ENCODE data around the gene SKOR2. TPM values are rescaled to one million over a fixed set of nuclear protein-coding genes. Genes with fewer than 3 reads are reported as not detected.

Gene SKOR2
- total and polyA plus RNA-seq, 9 donors: 0.01 TPM; not detected in 8

DNA sequence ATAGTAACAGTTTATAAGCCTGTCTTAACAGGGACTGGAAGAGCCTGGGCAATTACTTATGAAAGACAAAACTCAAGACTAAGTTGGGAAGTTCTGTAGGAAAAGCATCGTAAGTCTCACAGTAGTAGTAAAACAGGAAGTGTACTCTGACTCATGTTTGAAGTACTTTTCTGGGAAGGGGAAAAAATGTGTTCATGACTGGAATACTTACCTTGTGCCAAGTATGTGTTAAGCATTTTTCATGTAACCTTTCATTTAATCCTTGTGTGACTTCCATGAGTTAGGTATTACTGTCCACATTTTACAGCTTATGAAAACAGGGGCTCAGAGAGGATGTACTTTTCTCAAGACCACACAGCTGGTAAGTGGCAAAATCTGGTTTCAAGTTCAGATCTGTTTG, 13.7 kb upstream of the SKOR2 start:
- no peak for DNase-seq
- WGBS, 3 donors: 61 to 66% (median 62%) methylated on average over 1 of the region's 1 CpG
- no peaks in the 10 kb centered on the region for H3K36me3 ChIP-seq
- intact Hi-C loops (cut with DNase I): no loop called here
- no peaks in the 10 kb centered on the region for H3K27me3 ChIP-seq
- peaks cover 0 to 13% of the 10 kb centered on the region in 2 donors for H3K9me3 ChIP-seq
- H3K4me3 ChIP-seq: no peak overlapping the region
- H3K4me1 ChIP-seq (ENCODE audit: insufficient read depth): no peaks in the 10 kb centered on the region
- H3K27ac ChIP-seq: no peak overlapping the region
- no peak for TF ChIP-seq EP300 (IDR thresholded peaks at IDR 0.05)
- TF ChIP-seq POLR2A (IDR thresholded peaks at IDR 0.05): no peak
- no peak for TF ChIP-seq CTCF (IDR thresholded peaks at IDR 0.05)

DNA sequence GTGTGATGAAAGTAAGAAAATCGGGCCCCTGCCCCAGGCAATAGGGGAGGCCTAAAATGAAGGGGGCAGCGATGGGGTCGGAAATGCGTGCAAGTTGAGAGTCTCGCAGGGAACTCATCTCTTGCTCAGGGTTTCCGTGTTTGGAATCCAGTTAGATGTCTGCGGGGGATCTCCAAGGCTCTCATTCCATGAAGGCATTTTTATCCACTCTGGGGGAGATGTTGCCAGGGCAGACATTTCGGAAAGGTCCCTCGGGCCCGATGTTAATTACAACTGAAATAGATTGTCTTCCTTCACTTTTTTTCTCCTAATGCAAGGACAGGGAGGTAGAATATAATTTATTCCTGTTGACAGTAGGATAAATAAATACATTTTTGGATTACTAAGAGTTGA, 12.8 kb upstream of the SKOR2 start:
- TF ChIP-seq POLR2A (IDR thresholded peaks at IDR 0.05) (no peak), CTCF (IDR thresholded peaks at IDR 0.05) (no peak), EP300 (IDR thresholded peaks at IDR 0.05) (no peak)
- intact Hi-C loops (cut with DNase I): no loop called here
- Histone ChIP-seq H3K4me3 (no peak overlapping the region), H3K36me3 (no peaks in the 10 kb centered on the region), H3K27me3 (no peaks in the 10 kb centered on the region), H3K27ac (no peak overlapping the region), H3K4me1 (ENCODE audit: insufficient read depth) (no peaks in the 10 kb centered on the region), H3K9me3 (peaks cover 0 to 14% of the 10 kb centered on the region in 2 donors)
- 3 to 7% (median 6%) methylated on average over 10 of the region's 10 CpGs for WGBS, 3 donors
- no peak for DNase-seq

DNA sequence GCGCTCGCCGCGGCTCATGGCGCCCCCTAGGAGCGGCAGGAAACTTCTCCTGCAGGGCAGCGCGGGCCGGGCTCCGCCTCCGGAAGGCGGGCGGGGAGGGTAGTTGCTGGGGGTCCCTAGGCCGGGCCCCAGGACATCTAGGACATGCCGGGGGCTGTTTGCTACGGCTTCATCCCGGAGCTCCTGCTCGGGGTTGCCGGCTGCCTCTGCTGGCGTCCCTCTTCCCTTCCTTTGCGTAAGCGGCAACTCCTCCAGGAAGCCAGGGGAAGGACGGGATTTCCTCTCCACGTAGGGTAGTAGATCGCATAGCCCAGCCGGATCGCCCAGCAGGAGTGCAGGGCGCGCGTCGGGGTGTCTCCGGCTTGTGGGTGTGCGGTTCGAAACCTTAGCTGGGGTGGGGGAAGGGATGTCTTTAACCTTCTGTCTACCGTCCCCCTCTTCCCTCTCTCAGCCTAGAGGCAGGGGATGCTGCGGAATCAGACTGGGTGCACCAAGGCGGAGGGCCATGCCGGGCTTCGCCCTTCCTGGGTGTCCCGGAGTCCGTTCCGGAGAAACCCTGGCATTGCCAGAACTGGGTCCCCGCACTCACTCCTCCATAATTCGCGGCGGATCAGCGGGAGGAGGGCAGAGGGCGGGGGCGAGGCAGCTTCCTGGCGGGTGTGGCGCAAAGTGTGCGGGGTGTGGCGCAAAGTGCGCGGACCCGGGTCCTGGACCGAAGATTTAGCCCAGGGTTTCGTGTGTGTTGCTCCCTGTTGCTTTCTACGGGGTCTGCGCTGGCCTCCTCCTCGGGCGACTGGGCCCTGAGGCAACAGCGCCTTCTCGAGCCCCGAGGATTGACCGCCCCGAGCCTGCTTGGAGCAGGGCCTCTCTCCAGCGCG, 12.2 kb upstream of the SKOR2 start:
- Histone ChIP-seq H3K36me3 (no peaks in the 10 kb centered on the region), H3K4me3 (no peak overlapping the region), H3K27me3 (no peaks in the 10 kb centered on the region), H3K9me3 (peaks cover 0 to 14% of the 10 kb centered on the region in 2 donors), H3K4me1 (ENCODE audit: insufficient read depth) (no peaks in the 10 kb centered on the region), H3K27ac (no peak overlapping the region)
- intact Hi-C loops (cut with DNase I): no loop called here
- no peak for DNase-seq
- WGBS, 3 donors: 1% methylated on average over 59 to 69 of the region's 69 CpGs
- TF ChIP-seq EP300 (IDR thresholded peaks at IDR 0.05): no peak
- TF ChIP-seq CTCF (IDR thresholded peaks at IDR 0.05): no peak
- no peak for TF ChIP-seq POLR2A (IDR thresholded peaks at IDR 0.05)

DNA sequence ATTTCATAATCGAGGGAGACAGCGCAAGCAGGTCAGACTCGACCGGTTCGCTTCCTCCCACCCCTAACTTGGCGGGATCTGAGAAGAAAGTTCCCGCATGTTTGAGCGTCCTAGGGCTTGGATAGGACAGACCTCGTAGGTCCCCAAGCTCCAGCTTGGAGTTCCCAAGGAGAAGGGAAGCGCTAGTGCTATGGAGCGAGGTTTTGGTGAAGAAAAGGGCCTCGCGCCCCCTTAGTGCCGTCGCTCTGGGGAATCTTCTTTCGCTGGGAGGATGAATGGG, 11.6 kb upstream of the SKOR2 start:
- TF ChIP-seq EP300 (IDR thresholded peaks at IDR 0.05) (no peak), CTCF (IDR thresholded peaks at IDR 0.05) (no peak), POLR2A (IDR thresholded peaks at IDR 0.05) (no peak)
- DNase-seq: no peak
- Histone ChIP-seq H3K9me3 (peaks cover 0 to 14% of the 10 kb centered on the region in 2 donors), H3K36me3 (no peaks in the 10 kb centered on the region), H3K4me3 (no peak overlapping the region), H3K27ac (no peak overlapping the region), H3K27me3 (no peaks in the 10 kb centered on the region), H3K4me1 (ENCODE audit: insufficient read depth) (no peaks in the 10 kb centered on the region)
- intact Hi-C loops (cut with DNase I): no loop called here
- 1 to 2% (median 1%) methylated on average over 16 of the region's 16 CpGs for WGBS, 3 donors

Measured in ovary (tissue), 9 donors.